Spinal cord (tissue), 10 donors: ENCODE measurements around the gene POU2AF3. TPM values are rescaled to one million over a fixed set of nuclear protein-coding genes. Genes with fewer than 3 reads are reported as not detected.
A peak's percentile ranks its signal among the peaks of the same experiment; 100 is the strongest.
"Not testable (repeated sequence)": the region's sequence is repeated elsewhere in the genome, so short reads cannot be mapped to it uniquely, and the experiment has no call there.

ENCODE experiments used
- DNase-seq, 6 donors: peaks; one replicate each; pipeline versions ENCODE4 v3.0.0 to v3.0.0-alpha.2; 2013 to 2015; ENCODE audit warnings: low spot score in 6 of 6, low read depth in 4 of 6
- H3K27ac ChIP-seq: one replicate; pipeline ENCODE4 v1.5.1; 2013; ENCODE audit warnings: low read depth, low read length, control low read depth
- H3K27me3 ChIP-seq: one replicate; pipeline ENCODE4 v1.6.1; 2013; ENCODE audit warnings: low read length; ENCODE audit not compliant: control insufficient read depth, insufficient read depth
- H3K36me3 ChIP-seq: one replicate; pipeline ENCODE4 v1.6.1; 2013; ENCODE audit warnings: low read length; ENCODE audit not compliant: control insufficient read depth, insufficient read depth
- H3K4me1 ChIP-seq: one replicate; pipeline ENCODE4 v1.6.1; 2013; ENCODE audit warnings: low read length; ENCODE audit not compliant: control insufficient read depth, insufficient read depth
- H3K4me3 ChIP-seq: one replicate; pipeline ENCODE4 v1.5.1; 2013; ENCODE audit warnings: low read depth, low read length, control low read depth
- H3K9me3 ChIP-seq: one replicate; pipeline ENCODE4 v1.6.1; 2013; ENCODE audit warnings: low read length; ENCODE audit not compliant: control insufficient read depth, insufficient read depth
- WGBS: methylation state at CpG from one replicate; pipeline ENCODE4 v1.1.5; 2013; ENCODE audit warnings: missing lambda C conversion rate; ENCODE audit not compliant: insufficient coverage; 5-methylcytosine and 5-hydroxymethylcytosine counted together
- long read RNA-seq, 4 donors: transcript quantifications; one replicate each; lab custom pipeline, GENCODE V29; 2026
- polyA plus RNA-seq, 2 donors: library from polyadenylated mRNA; unstranded; fragments of 120-200 nt; gene quantifications; one replicate each; pipeline ENCODE4 v1.2.1, GENCODE V29; 2013; ENCODE audit not compliant: insufficient read length in 2 of 2
- total RNA-seq, 2 donors: library from RNA; depleted of rRNA in 1 of 2; stranded (reverse); fragments of 120-200 nt in 1 of 2; fragments of >200 nt in 1 of 2; gene quantifications; one replicate each; pipeline versions ENCODE4 v1.2.3 to v1.2.4, GENCODE V29; 2013 to 2014
- donor health status: healthy.

POU2AF3 gene
- total RNA-seq (1 to 10 TPM in 1 of 2 donors, under 1 TPM in 1; 0.20 to 2.5 TPM), polyA plus RNA-seq (1 to 10 TPM; 2.7 to 3.5 TPM)
- long read RNA-seq, donor 1, partial matches to known transcripts = 0 of 1 reads
- long read RNA-seq, donor 1, other reads (novel, unspliced or antisense) = 0 of 1 reads
- long read RNA-seq, donor 2 = 0 reads
- long read RNA-seq, donor 3 = 0 reads
- long read RNA-seq, donor 4 = 0 reads

GRCh38 chr11:111298413-111299100, at the start of gene POU2AF3:
POU2AF3 (plus strand) TSS chr11:111298546; CDS start chr11:111298582, 36 bp downstream.
- Histone ChIP-seq H3K27ac (no peak within 1 kb of the TSS), H3K36me3 (peaks cover 3% of the 10 kb centered on the region), H3K4me3 (peak within 1 kb of the TSS; percentile 68), H3K9me3 (no peaks in the 10 kb centered on the region), H3K4me1 (peaks cover 17% of the 10 kb centered on the region), H3K27me3 (peaks cover 12% of the 10 kb centered on the region)
- 7% methylated on average over 57 of the region's 57 CpGs for WGBS
- DNase-seq = no peak

DNA sequence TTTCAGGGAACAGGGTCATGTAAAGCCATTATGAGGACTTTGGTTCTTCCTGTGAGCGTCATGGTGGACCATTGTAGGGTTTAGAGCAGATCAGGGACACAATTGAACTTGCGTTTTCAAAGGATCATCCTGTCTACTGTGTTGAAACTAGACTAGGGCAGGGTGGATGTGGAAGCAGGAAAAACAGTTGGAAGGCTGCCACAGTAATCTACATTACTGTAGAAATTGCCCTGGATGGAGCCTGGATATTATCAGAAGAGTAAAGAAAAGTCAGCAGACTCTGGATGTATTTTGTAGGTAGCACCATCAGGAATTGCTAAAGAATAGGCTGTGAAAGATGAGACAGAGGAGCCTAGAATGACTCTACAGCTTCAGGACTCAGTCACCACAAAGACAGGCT, 47.4 kb upstream of the POU2AF3 start:
- Histone ChIP-seq H3K27me3 (no peaks in the 10 kb centered on the region), H3K4me3 (no peak overlapping the region), H3K36me3 (no peaks in the 10 kb centered on the region), H3K9me3 (no peaks in the 10 kb centered on the region), H3K4me1 (no peaks in the 10 kb centered on the region), H3K27ac (no peak overlapping the region)
- no peak for DNase-seq
- WGBS = 83% methylated on average over 2 of the region's 2 CpGs

DNA sequence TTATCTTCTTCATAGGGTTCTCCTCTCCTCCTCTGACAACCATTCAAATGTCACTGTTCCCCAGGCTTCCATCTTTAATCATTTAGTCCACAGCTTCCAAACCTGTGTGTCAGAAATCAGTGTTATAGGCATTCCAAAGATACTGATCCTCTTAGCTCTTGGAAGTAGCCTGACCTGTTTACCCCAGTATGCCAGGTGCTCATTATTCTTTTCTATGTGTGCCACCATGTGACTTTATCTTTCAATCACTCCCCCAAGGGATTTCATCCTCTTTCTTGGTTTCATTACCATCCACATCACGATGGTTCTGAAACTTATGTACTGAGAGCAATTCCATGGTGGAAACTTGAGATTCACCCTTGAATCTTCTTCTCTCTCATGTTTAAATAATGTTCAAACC, 45.2 kb upstream of the POU2AF3 start:
- H3K9me3 ChIP-seq = no peaks in the 10 kb centered on the region
- H3K36me3 ChIP-seq = no peaks in the 10 kb centered on the region
- no CpG with 5 or more reads among the region's 1 CpG for WGBS
- DNase-seq = no peak
- no peaks in the 10 kb centered on the region for H3K27me3 ChIP-seq
- no peak overlapping the region for H3K4me3 ChIP-seq
- no peak overlapping the region for H3K27ac ChIP-seq
- no peaks in the 10 kb centered on the region for H3K4me1 ChIP-seq

- Histone ChIP-seq H3K36me3 (no peaks in the 10 kb centered on the region), H3K27ac (no peak overlapping the region), H3K9me3 (no peaks in the 10 kb centered on the region), H3K4me1 (no peaks in the 10 kb centered on the region), H3K4me3 (no peak overlapping the region), H3K27me3 (no peaks in the 10 kb centered on the region)
- DNase-seq = no peak
- 91% methylated on average over 5 of the region's 5 CpGs for WGBS
Measured at GRCh38 chr11:111253630-111254029, 44.7 kb upstream of the POU2AF3 start.

DNA sequence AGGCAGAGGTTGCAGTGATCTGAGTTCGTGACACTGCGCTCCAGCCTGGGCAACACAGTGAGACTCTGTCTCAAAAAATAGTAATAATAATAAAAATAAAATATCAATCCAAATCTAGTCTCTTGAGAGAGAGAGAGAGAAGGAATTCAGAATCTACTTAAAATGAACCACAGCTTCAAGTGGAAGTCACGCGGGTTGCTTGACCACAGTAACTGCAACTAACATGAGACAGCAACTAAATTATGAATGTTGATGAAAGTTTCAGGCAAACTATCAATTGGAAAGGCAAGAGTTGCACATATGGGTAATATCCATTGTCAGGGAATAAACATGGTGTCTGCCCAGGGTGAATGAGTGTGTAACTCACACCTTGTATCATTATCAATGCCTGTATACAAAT, 40.3 kb upstream of the POU2AF3 start:
- H3K4me1 ChIP-seq = no peaks in the 10 kb centered on the region
- no peak overlapping the region for H3K4me3 ChIP-seq
- no peak overlapping the region for H3K27ac ChIP-seq
- no peaks in the 10 kb centered on the region for H3K36me3 ChIP-seq
- no peaks in the 10 kb centered on the region for H3K9me3 ChIP-seq
- H3K27me3 ChIP-seq = no peaks in the 10 kb centered on the region
- DNase-seq = no peak
- WGBS = 100% methylated on average over 2 of the region's 4 CpGs

DNA sequence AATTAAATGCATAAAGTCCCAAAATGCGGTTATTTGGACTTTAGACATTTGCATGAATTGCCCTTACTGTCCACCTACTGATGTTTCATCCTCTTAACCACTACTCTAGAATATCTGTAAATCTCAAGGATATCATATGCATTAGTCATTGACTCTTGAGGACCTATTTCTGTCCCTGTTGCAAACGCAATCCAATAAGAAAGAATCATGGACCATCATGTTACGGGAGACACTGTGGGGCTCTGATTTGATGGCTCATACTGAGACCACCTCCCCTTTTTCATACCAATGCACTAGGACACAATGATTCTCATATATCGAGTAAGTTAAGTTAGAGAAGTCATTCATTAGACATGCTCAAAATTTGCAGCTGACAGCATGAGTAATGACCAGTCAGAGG, 38.5 kb upstream of the POU2AF3 start:
- Histone ChIP-seq H3K27ac (no peak overlapping the region), H3K9me3 (no peaks in the 10 kb centered on the region), H3K4me3 (no peak overlapping the region), H3K27me3 (no peaks in the 10 kb centered on the region), H3K36me3 (no peaks in the 10 kb centered on the region), H3K4me1 (no peaks in the 10 kb centered on the region)
- WGBS = 83% methylated on average over 2 of the region's 4 CpGs
- no peak for DNase-seq

GRCh38 chr11:111260811-111261210, 37.5 kb upstream of the POU2AF3 start:
- H3K4me1 ChIP-seq = no peaks in the 10 kb centered on the region

DNA sequence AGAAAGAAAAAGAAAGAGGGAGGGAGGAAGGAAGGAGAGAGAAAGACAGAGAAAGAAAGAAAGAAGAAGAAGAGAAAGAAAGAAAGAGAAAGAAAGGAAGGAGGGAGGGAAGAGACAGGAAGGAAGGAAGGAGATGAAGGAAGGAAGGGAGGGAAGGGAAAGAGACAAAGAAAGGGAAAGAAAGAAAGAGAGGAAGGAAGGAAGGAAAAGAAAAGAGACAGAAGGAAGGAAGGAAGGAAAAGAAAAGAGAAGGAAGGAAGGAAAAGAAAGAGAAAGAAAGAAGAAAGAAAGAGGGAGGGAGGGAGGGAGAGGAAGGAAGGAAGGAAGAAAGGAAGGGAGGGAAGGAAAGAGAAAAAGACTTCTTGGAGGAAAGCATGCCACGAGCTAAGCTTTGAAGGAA, 33.7 kb upstream of the POU2AF3 start:
- Histone ChIP-seq H3K27ac (no peak overlapping the region), H3K4me1 (no peaks in the 10 kb centered on the region), H3K36me3 (no peaks in the 10 kb centered on the region), H3K4me3 (no peak overlapping the region), H3K27me3 (no peaks in the 10 kb centered on the region), H3K9me3 (no peaks in the 10 kb centered on the region)
- DNase-seq = no peak
- WGBS = 100% methylated on average over 1 of the region's 1 CpG

More at GRCh38 chr11:111260811-111261210, 37.5 kb upstream of the POU2AF3 start:
- Histone ChIP-seq H3K27me3 (no peaks in the 10 kb centered on the region), H3K9me3 (no peaks in the 10 kb centered on the region), H3K36me3 (no peaks in the 10 kb centered on the region), H3K4me3 (no peak overlapping the region), H3K27ac (no peak overlapping the region)
- 87% methylated on average over 4 of the region's 4 CpGs for WGBS
- DNase-seq = no peak

GRCh38 chr11:111265421-111265820, 32.9 kb upstream of the POU2AF3 start:
- H3K4me1 ChIP-seq = no peaks in the 10 kb centered on the region
- no peak for DNase-seq
- H3K4me3 ChIP-seq = no peak overlapping the region
- WGBS = 89% methylated on average over 1 of the region's 2 CpGs
- no peaks in the 10 kb centered on the region for H3K9me3 ChIP-seq
- no peaks in the 10 kb centered on the region for H3K27me3 ChIP-seq
- no peaks in the 10 kb centered on the region for H3K36me3 ChIP-seq
- H3K27ac ChIP-seq = no peak overlapping the region

DNA sequence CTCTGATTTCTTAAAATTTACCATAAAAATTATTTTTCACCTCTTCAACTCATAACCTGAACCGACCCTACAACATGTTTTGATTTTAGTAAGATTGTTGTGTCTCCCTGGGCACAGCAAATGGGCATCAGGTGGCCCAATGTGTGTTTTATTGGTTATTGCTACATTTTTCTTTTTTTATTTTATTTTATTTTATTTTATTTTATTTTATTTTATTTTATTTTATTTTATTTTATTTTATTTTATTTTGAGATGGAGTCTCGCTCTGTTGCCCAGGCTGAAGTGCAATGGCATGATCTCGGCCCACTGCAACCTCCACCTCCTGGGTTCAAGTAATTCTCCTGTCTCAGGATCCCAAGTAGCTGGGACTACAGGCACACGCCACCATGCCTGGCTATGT, 30.0 kb upstream of the POU2AF3 start:
- H3K4me3 ChIP-seq, H3K27ac ChIP-seq, H3K36me3 ChIP-seq, H3K4me1 ChIP-seq, H3K27me3 ChIP-seq, DNase-seq, H3K9me3 ChIP-seq: not testable (repeated sequence)
- WGBS = 43% methylated on average over 1 of the region's 4 CpGs
